GM19455 (cell line): Measurements from ENCODE around the gene EGF.

Source experiments
- ATAC-seq: cut with Tn5 transposase; IDR thresholded peaks from one replicate; pipeline ENCODE4 v1.9.1; 2021; ENCODE audit not compliant: unreplicated experiment

EGF gene

GRCh38 chr4:109990261-109991257 lies 77.9 kb downstream of the EGF start:
- peak; percentile 88 for ATAC-seq

GRCh38 chr4:109993116-109993515 lies 80.4 kb downstream of the EGF start:
- ATAC-seq: no peak

GRCh38 chr4:109994415-109994827 lies 81.7 kb downstream of the EGF start:
- peak; percentile 67 for ATAC-seq

GRCh38 chr4:109996526-109996925 lies 83.8 kb downstream of the EGF start:
- ATAC-seq: no peak

GRCh38 chr4:109998867-109999584 lies 86.3 kb downstream of the EGF start:
- no peak for ATAC-seq

- ATAC-seq: no peak
These were observed 86.9 kb downstream of the EGF start for GRCh38 chr4:109999585-109999912.

GRCh38 chr4:110002326-110002725 lies 89.6 kb downstream of the EGF start:
- no peak for ATAC-seq

- ATAC-seq: no peak
These were observed 90.9 kb downstream of the EGF start for GRCh38 chr4:110003401-110004187.

GRCh38 chr4:110004556-110004955 lies 91.9 kb downstream of the EGF start:
- no peak for ATAC-seq

- peak; percentile 81 for ATAC-seq
These were observed 92.9 kb downstream of the EGF start for GRCh38 chr4:110005461-110006056.

- no peak for ATAC-seq
These were observed 94.5 kb downstream of the EGF start for GRCh38 chr4:110007217-110007616.

- ATAC-seq: no peak
These were observed 95.9 kb downstream of the EGF start for GRCh38 chr4:110008540-110008939.

- ATAC-seq: no peak
These were observed 96.9 kb downstream of the EGF start for GRCh38 chr4:110009550-110009949.

GRCh38 chr4:110010797-110011196 lies 98.1 kb downstream of the EGF start:
- no peak for ATAC-seq

- no peak for ATAC-seq
These were observed 100.2 kb downstream of the EGF start for GRCh38 chr4:110012917-110013316.

- ATAC-seq: no peak
These were observed 101.5 kb downstream of the EGF start for GRCh38 chr4:110014233-110014632.

GRCh38 chr4:110019153-110019552 lies 106.5 kb downstream of the EGF start:
- ATAC-seq: no peak

- ATAC-seq: no peak
These were observed 107.5 kb downstream of the EGF start for GRCh38 chr4:110020139-110020538.

- no peak for ATAC-seq
These were observed 108.2 kb downstream of the EGF start for GRCh38 chr4:110020646-110021443.

GRCh38 chr4:110022457-110022856 lies 109.8 kb downstream of the EGF start:
- no peak for ATAC-seq
